ENCODE results near the gene SLC22A4.

DNA sequence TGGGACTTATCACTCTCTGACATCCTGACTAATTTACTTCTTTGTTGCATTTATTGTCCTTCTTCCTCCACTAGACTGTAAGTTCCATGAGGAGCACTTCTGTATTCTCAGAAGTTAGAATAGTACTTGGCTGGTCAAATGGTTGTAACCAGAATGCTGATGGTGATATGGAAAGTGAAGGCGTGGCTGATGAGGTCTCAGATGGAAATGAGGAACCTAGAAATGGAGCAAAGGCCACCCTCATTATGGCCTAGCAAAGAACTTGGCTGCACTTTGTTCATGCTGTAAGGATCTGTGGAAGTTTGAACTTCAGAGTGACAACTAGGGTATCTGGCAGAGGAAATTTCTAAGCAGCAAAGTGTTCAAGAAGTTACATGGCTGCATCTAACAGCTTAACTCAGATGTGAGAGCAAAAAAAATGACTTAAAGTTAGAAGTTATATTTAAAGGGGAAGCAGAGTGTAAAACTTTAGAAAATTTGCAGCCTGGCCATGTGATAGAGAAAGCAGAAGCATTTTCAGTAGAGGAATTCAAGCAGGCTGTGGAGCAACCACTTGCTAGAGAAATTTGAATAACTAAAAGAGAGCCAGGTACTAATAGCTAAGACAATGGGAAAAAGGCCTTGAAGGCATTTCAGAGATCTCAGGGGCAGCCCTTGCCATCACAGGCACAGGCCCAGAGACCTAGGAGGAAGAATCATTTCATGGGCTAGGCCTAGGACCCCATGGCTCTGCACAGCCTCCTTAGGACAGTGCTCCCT, 60.4 kb downstream of the SLC22A4 start:
- TF ChIP-seq CHD2 (IDR thresholded peaks at IDR 0.05; ENCODE audit: low read length) (no peak), POLR2AphosphoS5 (IDR thresholded peaks at IDR 0.05; ENCODE audit: low read depth, low read length) (no peak), SRF (IDR thresholded peaks at IDR 0.05; ENCODE audit: low read depth, low read length) (no peak), TAF1 (IDR thresholded peaks at IDR 0.05; ENCODE audit: low read depth, low read length) (no peak), EZH2 (IDR thresholded peaks at IDR 0.05; ENCODE audit: low read depth, low read length, severe bottlenecking) (no peak), KDM4A (IDR thresholded peaks at IDR 0.05; ENCODE audit: low read depth, low read length, severe bottlenecking) (no peak)

Data from H1 (cell line).